H1 (cell line): ENCODE data around the gene LIFR. TPM values are rescaled to one million over a fixed set of nuclear protein-coding genes. Genes with fewer than 3 reads are reported as not detected.

Experiments
- CTCF ChIA-PET: fragments of 300-600 bp; sonication (Branson Sonifier 250); formaldehyde crosslinking; loops from one replicate; lab custom pipeline; 2021; ENCODE audit not compliant: partially characterized antibody; lab: Charles Lee
- POLR2A ChIA-PET: fragments of 300-600 bp; sonication (Branson Sonifier 250); formaldehyde crosslinking; loops from one replicate; lab custom pipeline; 2021; ENCODE audit warnings: inconsistent platforms; ENCODE audit not compliant: partially characterized antibody; lab: Charles Lee
- DNase-seq, 2 experiments: peaks; one replicate each; pipeline versions ENCODE4 v3.0.0 to v3.0.0-alpha.2; 2010 to 2022; ENCODE audit warnings: low spot score in 2 of 2, low read depth in 1 of 2, mixed read lengths in 1 of 2
- FAIRE-seq: peaks from 2 replicates; lab custom pipeline; 2011; peaks lifted over from hg19 to GRCh38; lab: Jason Lieb, UNC
- H2AFZ ChIP-seq: 2 replicates; pipeline ENCODE4 v1.8.1; 2012; ENCODE audit warnings: low read length, inconsistent platforms
- H2AK5ac ChIP-seq: 2 replicates; pipeline ENCODE4 v1.6.1; 2013; ENCODE audit warnings: low read depth, low read length
- H2BK120ac ChIP-seq: replicated peaks from 2 replicates; pipeline ENCODE3; 2013; ENCODE audit warnings: low read depth, low read length, inconsistent platforms
- H2BK12ac ChIP-seq: 2 replicates; pipeline ENCODE4 v1.6.1; 2013; ENCODE audit warnings: low read depth, low read length
- H2BK15ac ChIP-seq: 2 replicates; pipeline ENCODE4 v1.6.1; 2013; ENCODE audit warnings: low read length
- H2BK20ac ChIP-seq: 2 replicates; pipeline ENCODE4 v1.6.1; 2013; ENCODE audit warnings: low read length
- H2BK5ac ChIP-seq: 2 replicates; pipeline ENCODE4 v1.6.1; 2013; ENCODE audit warnings: low read depth, low read length
- H3K14ac ChIP-seq: 2 replicates; pipeline ENCODE4 v1.6.1; 2013; ENCODE audit warnings: inconsistent platforms; ENCODE audit not compliant: insufficient read length
- H3K18ac ChIP-seq: 2 replicates; pipeline ENCODE4 v1.6.1; 2013; ENCODE audit warnings: low read length; ENCODE audit errors: extremely low read depth
- H3K23ac ChIP-seq: 2 replicates; pipeline ENCODE4 v1.6.1; 2013; ENCODE audit warnings: inconsistent platforms; ENCODE audit not compliant: insufficient read length
- H3K23me2 ChIP-seq: 2 replicates; pipeline ENCODE4 v1.6.1; 2013; ENCODE audit warnings: low read depth, low read length
- H3K27ac ChIP-seq: 2 replicates; pipeline ENCODE4 v1.6.1; 2011; ENCODE audit warnings: low read depth, low read length, inconsistent platforms
- H3K27me3 ChIP-seq, 4 experiments: replicated peaks in 1 of 4; 1 replicate in 1 of 4; 2 replicates in 3 of 4; pipeline versions ENCODE4 v1.6.1 to v1.8.1; 2011 to 2013; ENCODE audit warnings: low read length in 3 of 4, mild to moderate bottlenecking in 3 of 4, inconsistent platforms in 2 of 4, mixed read lengths in 2 of 4, moderate library complexity in 1 of 4; ENCODE audit not compliant: control insufficient read depth in 3 of 4, insufficient read depth in 3 of 4; ENCODE audit errors: extremely low read depth in 1 of 4
- H3K36me3 ChIP-seq, 4 experiments: 2 replicates each; pipeline versions ENCODE4 v1.6.1 to v1.8.1; 2011 to 2013; ENCODE audit warnings: mild to moderate bottlenecking in 4 of 4, low read length in 3 of 4, moderate library complexity in 2 of 4, control low read depth in 1 of 4, inconsistent platforms in 1 of 4; ENCODE audit not compliant: insufficient read depth in 4 of 4, control insufficient read depth in 2 of 4
- H3K4ac ChIP-seq: replicated peaks from 2 replicates; pipeline ENCODE3; 2013; ENCODE audit warnings: low read length, low read depth, mixed read lengths, inconsistent platforms; ENCODE audit not compliant: insufficient read length
- H3K4me1 ChIP-seq, 4 experiments: replicated peaks in 1 of 4; 1 replicate in 1 of 4; 2 replicates in 3 of 4; pipeline versions ENCODE4 v1.6.1 to v1.8.1; 2011 to 2013; ENCODE audit warnings: low read length in 3 of 4, inconsistent platforms in 2 of 4, mixed read lengths in 1 of 4; ENCODE audit not compliant: insufficient read depth in 4 of 4, control insufficient read depth in 3 of 4
- H3K4me2 ChIP-seq, 2 experiments: 2 replicates each; pipeline versions ENCODE4 v1.6.1 to v1.8.1; 2011 to 2013; ENCODE audit warnings: low read depth in 2 of 2, low read length in 2 of 2, control low read depth in 1 of 2, inconsistent platforms in 1 of 2, mild to moderate bottlenecking in 1 of 2; ENCODE audit not compliant: insufficient read depth in 1 of 2
- H3K4me3 ChIP-seq, 4 experiments: fragments of 200-600, 300-600 bp in 1 of 4; sonication (generic), shearing (Covaris generic), sonication (Bioruptor Twin) in 1 of 4; 2 replicates each; pipeline versions ENCODE4 v1.5.1 to v1.8.1; 2011 to 2016; ENCODE audit warnings: low read length in 4 of 4, low read depth in 3 of 4, control low read depth in 2 of 4, inconsistent platforms in 2 of 4, mild to moderate bottlenecking in 2 of 4, mixed read lengths in 1 of 4, moderate library complexity in 1 of 4; ENCODE audit not compliant: insufficient read depth in 2 of 4; ENCODE audit errors: extremely low read depth in 1 of 4
- H3K56ac ChIP-seq: replicated peaks from 2 replicates; pipeline ENCODE3; 2013; ENCODE audit warnings: low read depth, mild to moderate bottlenecking, mixed read lengths, low read length, inconsistent platforms; ENCODE audit not compliant: insufficient read length
- H3K79me1 ChIP-seq: 2 replicates; pipeline ENCODE4 v1.6.1; 2013; ENCODE audit warnings: low read depth, low read length, control low read depth
- H3K79me2 ChIP-seq, 2 experiments: 2 replicates each; pipeline versions ENCODE4 v1.6.1 to v1.8.1; 2012 to 2013; ENCODE audit warnings: low read length in 2 of 2, mild to moderate bottlenecking in 2 of 2, inconsistent platforms in 1 of 2; ENCODE audit not compliant: insufficient read depth in 2 of 2, control insufficient read depth in 1 of 2
- H3K9ac ChIP-seq, 4 experiments: replicated peaks in 1 of 4; 1 replicate in 1 of 4; 2 replicates in 3 of 4; pipeline versions ENCODE4 v1.6.1 to v1.8.1; 2011 to 2013; ENCODE audit warnings: low read depth in 3 of 4, low read length in 3 of 4, control low read depth in 2 of 4, mild to moderate bottlenecking in 2 of 4, moderate library complexity in 2 of 4, inconsistent platforms in 1 of 4; ENCODE audit errors: extremely low read depth in 1 of 4
- H3K9me3 ChIP-seq, 2 experiments: 2 replicates each; pipeline versions ENCODE4 v1.6.1 to v1.8.1; 2012 to 2013; ENCODE audit warnings: mild to moderate bottlenecking in 2 of 2, moderate library complexity in 2 of 2, control low read depth in 1 of 2, inconsistent platforms in 1 of 2, low read depth in 1 of 2, low read length in 1 of 2, mixed read lengths in 1 of 2; ENCODE audit not compliant: insufficient read depth in 2 of 2
- H4K20me1 ChIP-seq, 2 experiments: replicated peaks in 1 of 2; 2 replicates each; pipeline versions ENCODE3 to v1.8.1; 2011 to 2013; ENCODE audit warnings: inconsistent platforms in 2 of 2, low read length in 2 of 2, mild to moderate bottlenecking in 1 of 2; ENCODE audit not compliant: insufficient read depth in 2 of 2, control insufficient read depth in 1 of 2
- H4K5ac ChIP-seq: 2 replicates; pipeline ENCODE4 v1.6.1; 2013; ENCODE audit warnings: low read length, low read depth, mixed read lengths, inconsistent platforms; ENCODE audit not compliant: insufficient read length
- H4K8ac ChIP-seq: 2 replicates; pipeline ENCODE4 v1.8.0; 2013; ENCODE audit warnings: mild to moderate bottlenecking, moderate library complexity, low read length, inconsistent platforms; ENCODE audit not compliant: insufficient read depth; ENCODE audit errors: extremely low read depth
- H4K91ac ChIP-seq: replicated peaks from 2 replicates; pipeline ENCODE3; 2013; ENCODE audit warnings: low read length, mixed read lengths, inconsistent platforms; ENCODE audit not compliant: insufficient read length
- CBX5 ChIP-seq: fragments of 300-800, 300-1000 bp; sonication (generic); IDR thresholded peaks from 2 replicates; pipeline ENCODE4 v1.7.1; 2016; ENCODE audit warnings: antibody characterized with exemption, low read length, low read depth
- CEBPB ChIP-seq: IDR thresholded peaks from 2 replicates; pipeline ENCODE4 v1.6.1; 2012; ENCODE audit warnings: low read depth, low read length
- CREB1 ChIP-seq: IDR thresholded peaks from 2 replicates; pipeline ENCODE4 v1.6.1; 2012; ENCODE audit warnings: inconsistent platforms
- CTCF ChIP-seq, 3 experiments: IDR thresholded peaks; 1 replicate in 2 of 3; 2 replicates in 1 of 3; pipeline versions ENCODE4 v1.5.1 to v1.6.1; 2011; ENCODE audit warnings: low read length in 3 of 3, mild to moderate bottlenecking in 3 of 3, inconsistent platforms in 2 of 3, low read depth in 1 of 3, moderate library complexity in 1 of 3; ENCODE audit not compliant: insufficient read depth in 1 of 3; ENCODE audit errors: control extremely low read depth in 1 of 3
- KDM4A ChIP-seq: IDR thresholded peaks from one replicate; pipeline ENCODE4 v1.7.1; 2012; ENCODE audit warnings: low read depth, mild to moderate bottlenecking, moderate library complexity, low read length, inconsistent platforms; ENCODE audit not compliant: severe bottlenecking
- NRF1 ChIP-seq: IDR thresholded peaks from 2 replicates; pipeline ENCODE4 v1.6.1; 2011; ENCODE audit warnings: mild to moderate bottlenecking, low read depth, low read length, improper control_type of control experiment
- PHF8 ChIP-seq: fragments of 200-600 bp; sonication (generic); conservative IDR thresholded peaks from 2 replicates; pipeline ENCODE4 v1.7.1; 2012; ENCODE audit warnings: low read depth, mild to moderate bottlenecking, inconsistent platforms, low read length, moderate library complexity
- SAP30 ChIP-seq: fragments of 300-600 bp; sonication (generic); IDR thresholded peaks from 2 replicates; pipeline ENCODE4 v1.7.1; 2012; ENCODE audit warnings: low read length, moderate library complexity, mild to moderate bottlenecking, inconsistent platforms; ENCODE audit not compliant: insufficient read depth, insufficient replicate concordance
- SP1 ChIP-seq: IDR thresholded peaks from 2 replicates; pipeline ENCODE4 v1.6.1; 2011; ENCODE audit warnings: low read depth, low read length
- TAF7 ChIP-seq: optimal IDR thresholded peaks from 2 replicates; pipeline ENCODE3; 2011; ENCODE audit warnings: low read depth, mild to moderate bottlenecking, inconsistent platforms, low read length, moderate library complexity, borderline replicate concordance
- USF2 ChIP-seq: IDR thresholded peaks from 2 replicates; pipeline ENCODE4 v1.6.1; 2011; ENCODE audit warnings: low read length, improper control_type of control experiment
- WGBS, 2 experiments: shearing (Covaris generic) in 1 of 2; methylation state at CpG; one replicate each; pipeline versions ENCODE4 v1.1.6 to v1.1.7; 2013 to 2015; ENCODE audit warnings: low lambda C conversion rate in 2 of 2, mixed read lengths in 2 of 2, inconsistent platforms in 1 of 2, low coverage in 1 of 2, missing lambda C conversion rate in 1 of 2; ENCODE audit not compliant: insufficient replicate concordance in 2 of 2, insufficient coverage in 1 of 2, insufficient read length in 1 of 2; ENCODE audit errors: extremely low coverage in 1 of 2, missing lambda C conversion rate in 1 of 2; 5-methylcytosine and 5-hydroxymethylcytosine counted together
- polyA plus RNA-seq, 7 experiments: library from polyadenylated mRNA; depleted of rRNA in 3 of 7; stranded (reverse) in 5 of 7; unstranded in 2 of 7; fragments of >200 nt in 5 of 7; fragments of 200-250 nt in 2 of 7; gene quantifications; 1 replicate in 5 of 7; 2 replicates in 1 of 7; 4 replicates in 1 of 7; pipeline versions ENCODE4 v1.2.1 to v1.2.3, GENCODE V29; 2011 to 2013; ENCODE audit warnings: missing spikeins in 2 of 7, mixed read lengths in 2 of 7
- total RNA-seq: library from RNA; stranded (reverse); fragmentation: NEBNext Ultra II Directional; extraction: Animal tissue kit (Norgen Biotek cat#: 25700); gene quantifications from 2 replicates; pipeline ENCODE4 v1.2.1, GENCODE V29; 2021

LIFR gene
- total and polyA plus RNA-seq, 2 of the 8 experiments (the other 6 are each of a cell fraction or from before 2014, with no cell fraction given) = 2.0 to 18.9 TPM

- peaks cover 7% of the 10 kb centered on the region for H3K79me1 ChIP-seq
- no peak overlapping the region for H4K5ac ChIP-seq
- H2BK120ac ChIP-seq = no peak overlapping the region
- H2BK20ac ChIP-seq = no peak overlapping the region
- no peaks in the 10 kb centered on the region for H3K27me3 ChIP-seq
- H3K4me1 ChIP-seq = peaks cover 0 to 5% (median 1%) of the 10 kb centered on the region in 4 experiments; a peak in 1 of 7 replicates
- H3K9ac ChIP-seq = no peak overlapping the region
- 95% methylated on average over 6 of the region's 6 CpGs; no CpG with 5 or more reads in 1 of the 2 experiments for WGBS, 2 experiments
- ChIA-PET CTCF (interaction anchor here (1.1 to 3.2 kb wide), 8 partner anchors 10 to 157 kb away, joined by 3 to 18 read pairs (median 4); no protein-coding TSS in a partner anchor), POLR2A (no interaction called here)
- H3K14ac ChIP-seq = no peak overlapping the region
- no peak overlapping the region for H2AFZ ChIP-seq
- H3K4me2 ChIP-seq = no peak overlapping the region
- H3K4me3 ChIP-seq = no peak overlapping the region
- H2BK15ac ChIP-seq = no peak overlapping the region
- no peak for DNase-seq
- H2AK5ac ChIP-seq = no peak overlapping the region
- H4K8ac ChIP-seq = no peak overlapping the region
- no peak overlapping the region for H3K56ac ChIP-seq
- H3K36me3 ChIP-seq = no peaks in the 10 kb centered on the region
- H2BK5ac ChIP-seq = no peak overlapping the region
- H3K23ac ChIP-seq = no peak overlapping the region
- H2BK12ac ChIP-seq = no peak overlapping the region
- no peak overlapping the region for H4K91ac ChIP-seq
- no peaks in the 10 kb centered on the region; the same call in 1 of the 2 replicates for H3K23me2 ChIP-seq
- no peak overlapping the region for H3K27ac ChIP-seq
- H3K4ac ChIP-seq = no peak overlapping the region
- FAIRE-seq = no peak
- H3K79me2 ChIP-seq = peaks cover 0 to 55% of the 10 kb centered on the region in 2 experiments; a peak in 3 of 4 replicates
- TF ChIP-seq PHF8 (no peak), SP1 (no peak), USF2 (no peak), CBX5 (no peak), SAP30 (no peak), CEBPB (no peak), CTCF (IDR thresholded peaks at IDR 0.05; ENCODE audit: control extremely low read depth in 1 of 3, insufficient read depth in 1 of 3, low read depth in 1 of 3, low read length in 3 of 3) (no peak), NRF1 (no peak), CREB1 (no peak), KDM4A (no peak), TAF7 (no peak)
- TF ChIP-seq, all 59 proteins: peak for 0
- no peaks in the 10 kb centered on the region for H3K9me3 ChIP-seq
- H3K18ac ChIP-seq = no peak overlapping the region
- H4K20me1 ChIP-seq = no peaks in the 10 kb centered on the region
Measured at GRCh38 chr5:38540314-38540713, 16.1 kb downstream of the LIFR start.
